NCI-H82 (cell line): ENCODE results near the gene KHDRBS2.
A peak's percentile ranks its signal among the peaks of the same experiment; 100 is the strongest.

ENCODE experiments used
- DNase-seq: peaks from one replicate; lab custom pipeline; 2025; lab: John Stamatoyannopoulos, UW

The KHDRBS2 gene

GRCh38 chr6:62035952-62036351 is 250.1 kb downstream of the KHDRBS2 start:
- no peak for DNase-seq

DNA sequence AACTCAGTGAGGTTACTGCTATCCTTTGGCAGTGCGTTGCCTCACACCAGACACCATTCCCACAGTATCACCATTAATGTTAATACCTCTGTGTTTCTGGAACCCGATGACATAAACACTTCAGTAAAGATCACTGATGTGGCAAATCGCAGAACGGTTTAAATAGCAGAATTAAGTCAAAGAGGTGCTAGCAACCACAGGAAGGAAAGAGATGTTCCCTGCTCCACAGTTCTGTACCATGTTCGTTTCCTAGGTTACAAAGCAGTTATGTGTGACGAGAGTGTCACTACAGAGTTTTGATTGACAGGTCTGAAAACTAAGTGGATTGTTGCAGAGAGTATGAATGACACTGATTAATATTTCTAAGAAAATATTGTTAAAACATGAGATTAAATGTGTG is 272.3 kb downstream of the KHDRBS2 start:
- peak; percentile 3 for DNase-seq

- no peak for DNase-seq
Measured at GRCh38 chr6:62009445-62009844, 276.6 kb downstream of the KHDRBS2 start.

DNA sequence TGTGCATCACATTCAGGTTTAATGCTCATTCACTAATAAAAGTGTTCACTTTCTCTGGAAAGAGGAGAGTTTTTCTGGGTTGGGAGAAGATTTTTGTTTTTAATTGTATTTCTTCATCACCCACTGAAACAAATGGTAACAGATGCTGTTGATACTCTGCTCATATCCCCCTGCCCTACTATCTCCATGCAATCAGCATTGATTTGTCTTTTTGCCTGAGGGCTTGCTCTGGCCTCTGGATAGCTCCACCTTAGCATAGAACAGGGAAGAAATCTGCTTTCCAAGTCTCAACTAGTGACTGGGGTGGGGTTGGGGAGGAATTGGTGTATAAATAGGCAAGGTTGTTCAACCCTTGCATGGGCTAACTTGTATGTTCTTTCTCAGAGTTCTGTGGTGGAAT is 296.4 kb downstream of the KHDRBS2 start:
- no peak for DNase-seq

GRCh38 chr6:61980622-61981021 is 305.4 kb downstream of the KHDRBS2 start:
- DNase-seq = no peak

DNA sequence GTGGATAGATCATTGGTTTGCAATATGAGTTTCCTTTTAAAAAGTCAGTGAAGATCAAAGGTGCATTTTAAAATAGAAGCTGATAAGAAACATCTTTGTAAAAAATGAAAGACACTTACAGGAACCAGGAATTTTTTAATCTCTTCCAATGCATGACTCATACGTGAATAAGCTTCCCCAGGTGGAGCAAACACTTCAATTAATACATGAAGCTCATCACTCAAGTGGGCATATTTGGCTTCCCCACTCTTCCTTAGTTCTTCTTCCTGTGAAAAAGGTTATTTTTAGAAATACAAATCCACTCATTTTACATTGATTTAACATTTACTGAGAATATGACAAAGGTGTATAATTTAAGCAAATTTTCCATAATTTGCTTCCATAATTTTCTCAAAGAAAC is 308.1 kb downstream of the KHDRBS2 start:
- DNase-seq = peak; percentile 15

DNA sequence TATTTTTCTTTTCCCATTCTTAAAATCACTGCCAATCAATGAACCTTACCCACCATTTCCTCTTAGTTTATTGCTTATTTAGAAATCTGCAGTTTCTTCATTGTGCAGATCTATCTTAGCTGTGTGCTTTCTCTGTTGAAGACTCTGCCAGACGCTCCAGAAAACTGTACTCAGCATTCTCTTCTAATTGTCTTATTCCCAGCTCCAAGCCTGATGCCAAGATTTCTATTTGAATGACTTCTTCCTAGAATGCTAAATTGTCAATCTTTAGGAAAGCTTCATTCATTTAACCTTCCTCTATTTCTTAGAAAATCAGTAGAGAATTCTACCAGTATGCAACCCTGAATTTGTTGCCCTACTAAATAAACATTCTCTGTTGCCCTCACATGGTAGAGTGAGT is 308.9 kb downstream of the KHDRBS2 start:
- no peak for DNase-seq

DNA sequence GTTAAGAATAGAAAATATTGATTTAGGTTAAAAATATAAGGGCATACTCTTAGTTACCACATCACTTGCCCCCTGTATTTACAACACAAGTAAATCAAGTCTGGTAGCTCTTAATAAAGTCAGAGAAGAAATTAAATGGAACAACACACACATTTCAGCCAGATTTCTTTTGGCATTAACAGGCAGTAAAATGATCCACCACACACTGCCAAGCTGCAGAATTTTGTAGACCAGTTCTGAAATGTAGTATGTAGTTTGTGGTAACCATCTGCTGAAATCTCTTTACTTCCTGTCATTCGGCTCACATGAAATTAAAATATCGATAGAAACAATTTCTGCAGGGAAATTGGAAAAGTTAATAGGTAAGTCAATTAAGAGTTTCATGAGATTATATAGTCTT is 326.8 kb downstream of the KHDRBS2 start:
- no peak for DNase-seq

DNA sequence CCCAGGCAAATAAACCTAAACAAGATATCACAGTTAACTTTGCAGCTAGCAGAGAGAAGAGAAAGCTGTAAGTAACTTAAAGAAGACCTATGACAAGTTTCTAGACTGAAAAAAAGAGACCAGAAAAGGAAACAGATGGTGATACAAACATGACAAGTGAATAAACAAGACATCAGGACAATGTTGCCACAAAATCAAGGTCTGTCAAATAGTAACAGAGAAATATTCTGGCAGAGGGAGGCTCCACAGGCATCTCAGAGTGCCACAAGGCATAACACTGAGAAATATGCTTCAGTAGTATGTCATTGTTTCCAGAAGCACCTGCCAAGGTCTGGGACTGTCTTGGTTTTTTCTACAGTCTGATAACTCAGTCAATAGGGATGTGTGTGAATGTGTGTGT is 332.2 kb downstream of the KHDRBS2 start:
- no peak for DNase-seq

GRCh38 chr6:61951586-61951985 is 334.4 kb downstream of the KHDRBS2 start:
- DNase-seq = no peak

GRCh38 chr6:61950811-61951210 is 335.2 kb downstream of the KHDRBS2 start:
- DNase-seq = no peak

GRCh38 chr6:61949971-61950370 is 336.1 kb downstream of the KHDRBS2 start:
- no peak for DNase-seq

GRCh38 chr6:61949161-61949560 is 336.9 kb downstream of the KHDRBS2 start:
- no peak for DNase-seq

DNA sequence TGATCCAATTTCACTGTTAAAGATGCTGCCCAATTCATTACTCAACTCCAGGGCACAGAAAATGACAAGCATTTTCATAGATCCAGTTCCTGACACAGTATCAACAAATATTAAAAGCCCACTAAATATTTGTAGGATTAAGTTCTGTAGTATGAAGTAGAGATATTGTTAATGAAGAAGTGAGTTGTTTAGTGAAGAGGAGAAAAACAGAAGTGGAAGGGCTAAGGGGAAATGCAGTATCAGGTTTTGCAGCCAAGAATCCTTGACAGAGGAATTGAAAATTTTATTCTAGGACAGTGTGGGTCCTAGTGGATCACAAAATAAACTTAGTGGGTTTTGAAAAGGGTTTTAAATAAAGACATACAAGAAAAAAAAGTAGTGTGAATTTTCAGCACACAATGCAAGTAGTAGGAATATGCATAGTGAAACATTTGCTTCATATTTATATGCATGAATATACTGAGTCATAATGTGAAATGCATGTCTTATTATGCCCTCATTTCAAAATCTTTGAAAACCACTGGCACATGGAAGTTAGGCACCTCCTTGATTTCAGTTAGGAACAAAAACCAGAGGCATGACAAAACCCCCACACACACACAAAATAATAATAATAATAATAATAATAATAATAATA is 338.6 kb downstream of the KHDRBS2 start:
- DNase-seq = no peak

- DNase-seq = no peak
Measured at GRCh38 chr6:61940919-61941318, 345.1 kb downstream of the KHDRBS2 start.

DNA sequence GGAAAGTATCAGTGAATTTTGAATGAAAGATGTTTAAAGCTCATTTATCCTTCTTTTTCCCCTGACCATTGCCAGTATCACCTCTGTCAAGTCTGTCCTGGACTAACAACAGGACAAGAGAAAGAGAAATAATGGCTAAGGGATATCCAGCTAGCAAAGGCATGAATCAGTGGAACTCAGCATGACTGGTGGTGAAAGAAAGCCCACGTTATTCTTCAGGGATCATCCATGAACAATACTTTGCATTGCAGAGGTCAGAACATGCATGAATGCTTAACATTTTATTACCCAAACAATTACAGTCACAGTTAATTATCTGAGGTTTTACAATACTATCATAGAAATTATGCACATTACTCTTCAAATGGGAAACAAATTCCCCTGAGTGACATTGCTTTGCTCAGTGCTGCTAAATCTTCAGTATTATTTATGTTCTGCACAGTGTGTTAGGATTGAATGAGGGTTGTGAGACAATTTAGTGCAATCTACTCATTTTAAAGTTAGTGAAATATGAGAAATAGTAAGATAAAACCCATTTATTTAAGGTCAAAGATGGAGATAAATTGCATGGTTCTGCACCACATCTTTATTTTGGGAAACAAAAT is 350.7 kb downstream of the KHDRBS2 start:
- DNase-seq = no peak

GRCh38 chr6:61909486-61909885 is 376.5 kb downstream of the KHDRBS2 start:
- peak; percentile 77 for DNase-seq

DNA sequence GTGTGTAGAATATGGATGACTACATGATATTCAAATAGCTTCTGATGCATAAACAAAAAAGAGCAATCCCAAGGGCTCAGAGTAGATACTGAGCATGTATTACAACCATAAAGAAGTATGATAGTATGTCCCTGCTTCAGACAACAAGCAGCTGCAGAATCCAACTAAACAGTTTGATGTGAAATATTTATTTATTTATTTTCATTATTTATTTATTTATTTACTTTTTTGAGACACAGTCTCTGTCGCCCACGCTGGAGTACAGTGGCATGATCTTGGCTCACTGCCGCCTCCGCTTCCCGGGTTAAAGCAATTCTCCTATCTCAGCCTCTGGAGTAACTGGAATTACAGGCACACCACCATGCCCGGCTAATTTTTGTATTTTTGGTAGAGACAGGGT is 384.3 kb downstream of the KHDRBS2 start:
- DNase-seq = no peak

- no peak for DNase-seq
Measured at GRCh38 chr6:61894536-61894935, 391.5 kb downstream of the KHDRBS2 start.

GRCh38 chr6:61887423-61887822 is 398.6 kb downstream of the KHDRBS2 start:
- peak; percentile 82 for DNase-seq

DNA sequence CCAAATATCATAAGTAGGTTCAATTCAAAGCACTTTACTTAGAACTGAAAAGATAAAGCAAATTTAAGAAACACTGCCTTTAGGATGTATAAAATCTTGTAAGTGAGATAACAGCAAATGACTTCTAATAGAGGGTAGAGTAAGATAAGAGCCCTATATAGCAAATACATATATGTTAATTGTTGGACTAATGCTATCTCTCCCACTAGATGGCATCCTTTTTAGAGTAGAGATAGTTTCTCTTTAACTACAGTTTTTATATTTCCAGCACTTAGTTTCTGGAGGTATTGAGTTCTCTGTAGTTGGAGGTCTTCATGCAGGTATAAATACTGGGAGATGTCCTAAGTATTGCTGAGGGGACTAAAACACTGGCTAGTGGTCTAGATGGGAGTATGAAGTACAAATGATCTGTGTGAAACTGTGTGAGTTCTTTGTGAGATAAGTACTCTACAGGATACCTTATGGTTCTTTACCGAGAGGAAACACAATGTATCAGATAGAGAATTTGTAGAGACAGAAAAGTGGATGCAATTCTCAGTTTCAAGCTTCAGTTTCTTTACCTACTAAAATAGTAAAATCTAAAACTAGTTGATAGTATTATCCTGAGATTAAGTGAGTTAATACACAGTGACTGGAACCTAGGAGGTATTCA is 399.3 kb downstream of the KHDRBS2 start:
- no peak for DNase-seq

- no peak for DNase-seq
Measured at GRCh38 chr6:61869632-61870400, 416.2 kb downstream of the KHDRBS2 start.
